K562 (cell line): ENCODE data around the gene FAM227A. TPM values are rescaled to one million over a fixed set of nuclear protein-coding genes. Genes with fewer than 3 reads are reported as not detected.

Source experiments
- ATAC-seq: fragments of 200-7000 bp; cut with Tn5 transposase; 3 replicates; pipeline ENCODE4 v1.9.1; 2020; ENCODE audit warnings: moderate library complexity
- BruUV-seq: library from RNA; stranded (reverse); fragments of 400-500 nt; replicated peaks from 2 replicates; lab custom pipeline; 2021; lab: Mats Ljungman, UMichigan
- CTCF ChIA-PET: fragments of 300-600 bp; formaldehyde crosslinking; extraction: SDS; loops from one replicate; lab custom pipeline; 2021; ENCODE audit warnings: low intra/inter-chr PET ratio; lab: Yijun Ruan, JAX
- POLR2A ChIA-PET: fragments of 300-600, 350-650 bp; sonication (Branson Sonifier 250); formaldehyde crosslinking; extraction: SDS; loops from one replicate; lab custom pipeline; 2021; ENCODE audit warnings: antibody characterized with exemption, inconsistent platforms; lab: Yijun Ruan, JAX
- DNase-seq, 4 experiments: peaks; one replicate each; pipeline versions ENCODE4 v3.0.0 to v3.0.0-alpha.2; 2011 to 2018; ENCODE audit warnings: low spot score in 3 of 4, mixed read lengths in 3 of 4; ENCODE audit errors: extremely low read depth in 1 of 4
- FAIRE-seq: peaks from 2 replicates; lab custom pipeline; 2011; peaks lifted over from hg19 to GRCh38; lab: Jason Lieb, UNC
- H2AFZ ChIP-seq: 2 replicates; pipeline ENCODE4 v1.6.0; 2011; ENCODE audit warnings: low read depth, low read length, control low read depth, inconsistent platforms
- H3K27ac ChIP-seq: fragments of 200-600 bp; 3 replicates; pipeline ENCODE4 v1.8.0; 2011; ENCODE audit warnings: low read depth, mild to moderate bottlenecking, control low read depth, inconsistent platforms, low read length, moderate library complexity, mixed read lengths; ENCODE audit errors: extremely low read depth
- H3K27me3 ChIP-seq, 2 experiments: fragments of 300-600 bp in 1 of 2; 2 replicates in 1 of 2; 3 replicates in 1 of 2; pipeline versions ENCODE4 v1.6.0 to v1.8.0; 2011; ENCODE audit warnings: inconsistent platforms in 2 of 2, low read length in 2 of 2, mild to moderate bottlenecking in 1 of 2, mixed read lengths in 1 of 2, moderate library complexity in 1 of 2; ENCODE audit not compliant: control insufficient read depth in 2 of 2, insufficient read depth in 2 of 2
- H3K36me3 ChIP-seq: fragments of 300-600 bp; 3 replicates; pipeline ENCODE4 v1.8.0; 2011; ENCODE audit warnings: mild to moderate bottlenecking, low read length, inconsistent platforms; ENCODE audit not compliant: control insufficient read depth, insufficient read depth
- H3K4me1 ChIP-seq, 2 experiments: fragments of 200-600 bp in 1 of 2; replicated peaks in 1 of 2; 2 replicates in 1 of 2; 3 replicates in 1 of 2; pipeline versions ENCODE4 v1.5.1 to v1.8.0; 2011; ENCODE audit warnings: inconsistent platforms in 2 of 2, low read length in 2 of 2, mild to moderate bottlenecking in 1 of 2, mixed read lengths in 1 of 2, moderate library complexity in 1 of 2; ENCODE audit not compliant: control insufficient read depth in 2 of 2, insufficient read depth in 2 of 2
- H3K4me2 ChIP-seq: 2 replicates; pipeline ENCODE4 v1.6.1; 2011; ENCODE audit warnings: low read length, control low read depth, inconsistent platforms, mixed read lengths; ENCODE audit not compliant: insufficient read depth
- H3K4me3 ChIP-seq: fragments of 200-600 bp; sonication (generic), shearing (Covaris generic); 2 replicates; pipeline ENCODE4 v1.5.1; 2016; ENCODE audit warnings: control low read depth, inconsistent platforms
- H3K79me2 ChIP-seq: fragments of 200-600 bp; 3 replicates; pipeline ENCODE4 v1.8.0; 2011; ENCODE audit warnings: low read length, inconsistent platforms; ENCODE audit not compliant: control insufficient read depth, insufficient read depth
- H3K9ac ChIP-seq, 2 experiments: 2 replicates each; pipeline versions ENCODE4 v1.6.0 to v1.6.1; 2011; ENCODE audit warnings: low read depth in 2 of 2, low read length in 2 of 2, control low read depth in 1 of 2, inconsistent platforms in 1 of 2, mild to moderate bottlenecking in 1 of 2, mixed read lengths in 1 of 2; ENCODE audit not compliant: insufficient read depth in 1 of 2
- H3K9me1 ChIP-seq: one replicate; pipeline ENCODE4 v1.6.0; 2011; ENCODE audit warnings: inconsistent platforms, mild to moderate bottlenecking, low read length, moderate library complexity; ENCODE audit not compliant: control insufficient read depth, insufficient read depth
- H3K9me3 ChIP-seq: replicated peaks from 2 replicates; pipeline ENCODE4 v1.5.1; 2011; ENCODE audit warnings: low read depth, low read length, inconsistent platforms; ENCODE audit not compliant: control insufficient read depth, insufficient read depth
- H4K20me1 ChIP-seq: replicated peaks from 2 replicates; pipeline ENCODE4 v1.6.1; 2011; ENCODE audit warnings: low read length, inconsistent platforms, mixed read lengths; ENCODE audit not compliant: control insufficient read depth, insufficient read depth
- HMBOX1 ChIP-seq: sonication (generic); IDR thresholded peaks from 2 replicates; pipeline ENCODE4 v1.6.1; 2016
- SNIP1 ChIP-seq: fragments of 450-650 bp; IDR thresholded peaks from 2 replicates; pipeline ENCODE4 v1.7.1; 2017; ENCODE audit warnings: low read depth, mild to moderate bottlenecking
- ZNF354B ChIP-seq: fragments of 250-450 bp; sonication (Bioruptor Pico); IDR thresholded peaks from 2 replicates; pipeline ENCODE4 v1.4.0; 2020
- WGBS: fragments of 100-300 bp; shearing (Covaris generic); methylation state at CpG from one replicate; pipeline ENCODE4 v1.1.6; 2016; ENCODE audit warnings: low coverage, mixed read lengths; ENCODE audit not compliant: insufficient coverage; ENCODE audit errors: missing lambda C conversion rate; 5-methylcytosine and 5-hydroxymethylcytosine counted together
- in situ Hi-C: fragments of 300-500 bp; cut with MboI; formaldehyde crosslinking; loops from 4 replicates; pipeline ENCODE4 v1.15.0; 2018; ENCODE audit warnings: inconsistent platforms, mixed read lengths
- intact Hi-C: fragments of 100-400 bp; cut with micrococcal nuclease; formaldehyde crosslinking; loops from 2 replicates; pipeline ENCODE4 v1.14.2; 2022
- polyA plus RNA-seq, 8 experiments: library from polyadenylated mRNA; depleted of rRNA in 4 of 8; stranded (reverse) in 5 of 8; unstranded in 3 of 8; fragments of >200 nt; fragmentation: Nextera tagmentation in 2 of 8; fragmentation: Illumina TruSeq in 1 of 8; extraction: Ambion mirVana in 2 of 8; extraction: Trizol in 1 of 8; gene quantifications; 2 replicates each; pipeline versions ENCODE4 v1.2.1 to v1.2.3, GENCODE V29; 2011 to 2014; ENCODE audit warnings: inconsistent platforms in 1 of 8, missing spikeins in 1 of 8
- total RNA-seq, 7 experiments: library from RNA; depleted of rRNA in 6 of 7; stranded (reverse); fragments of >200 nt in 6 of 7; fragmentation: Illumina TruSeq in 2 of 7; extraction: Trizol in 2 of 7; gene quantifications; 2 replicates each; pipeline versions ENCODE4 v1.2.1 to v1.2.3, GENCODE V29; 2011 to 2021; ENCODE audit warnings: low replicate concordance in 1 of 7
- TF ChIP-seq, protein P1 (sequence below): sonication (generic); formaldehyde crosslinking; IDR thresholded peaks from 2 replicates; pipeline ENCODE4 v1.8.0; 2022; ENCODE audit warnings: missing genetic modification reagents, mild to moderate bottlenecking, moderate library complexity, borderline replicate concordance

Gene FAM227A
- total and polyA plus RNA-seq, 9 of the 15 experiments (the other 6 are each of a cell fraction or from before 2014, with no cell fraction given) = 0.10 to 2.2 (median 0.83) TPM

GRCh38 chr22:38531251-38531938 lies 124.8 kb downstream of the FAM227A start:
- no peak overlapping the region for H3K9ac ChIP-seq
- FAIRE-seq (no peak), ATAC-seq (no peak), DNase-seq (no peak)
- H3K79me2 ChIP-seq = no peaks in the 10 kb centered on the region
- intact Hi-C loops (no loop called here), in situ Hi-C loops (no loop called here)
- no peaks in the 10 kb centered on the region for H3K9me1 ChIP-seq
- no peak overlapping the region for H3K4me2 ChIP-seq
- H3K4me3 ChIP-seq = no peak overlapping the region
- no peak for TF ChIP-seq ZNF354B (CRISPR knock-in tag)
- TF ChIP-seq HMBOX1 = peak; percentile 73
- TF ChIP-seq, protein P1, sequence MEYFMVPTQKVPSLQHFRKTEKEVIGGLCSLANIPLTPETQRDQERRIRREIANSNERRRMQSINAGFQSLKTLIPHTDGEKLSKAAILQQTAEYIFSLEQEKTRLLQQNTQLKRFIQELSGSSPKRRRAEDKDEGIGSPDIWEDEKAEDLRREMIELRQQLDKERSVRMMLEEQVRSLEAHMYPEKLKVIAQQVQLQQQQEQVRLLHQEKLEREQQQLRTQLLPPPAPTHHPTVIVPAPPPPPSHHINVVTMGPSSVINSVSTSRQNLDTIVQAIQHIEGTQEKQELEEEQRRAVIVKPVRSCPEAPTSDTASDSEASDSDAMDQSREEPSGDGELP (CRISPR knock-in tag) = no peak
- no peak for TF ChIP-seq SNIP1
- H4K20me1 ChIP-seq = no peaks in the 10 kb centered on the region
- no TSS peak for BruUV-seq
- H2AFZ ChIP-seq = peak overlapping the region; percentile 58
- no peaks in the 10 kb centered on the region for H3K9me3 ChIP-seq
- no peaks in the 10 kb centered on the region for H3K27me3 ChIP-seq
- H3K36me3 ChIP-seq = no peaks in the 10 kb centered on the region
- POLR2A ChIA-PET = interaction anchor here (1.2 kb wide), 2 partner anchors 15 to 60 kb away, joined by 4 to 6 read pairs; no protein-coding TSS in a partner anchor
- no peaks in the 10 kb centered on the region; a peak in 2 of 5 replicates for H3K4me1 ChIP-seq
- no peak overlapping the region for H3K27ac ChIP-seq
- WGBS = 50% methylated on average over 4 of the region's 4 CpGs
- CTCF ChIA-PET = no interaction called here

Other genes with a start within 250 kb of the FAM227A start
Only the 7 nearest of the 12 such genes appear.
- 13.4 and 15.1 TPM in 2 replicates for gene DMC1, start 86.2 kb downstream of the FAM227A start, total RNA-seq (2014; rRNA removed)
- gene DMC1, start 86.2 kb downstream of the FAM227A start, total RNA-seq (2014; rRNA removed; fragmentation: Illumina TruSeq; extraction: Trizol) = 11.4 and 11.7 TPM in 2 replicates
- gene DMC1, start 86.2 kb downstream of the FAM227A start, total RNA-seq (2015; rRNA removed; fragmentation: Illumina TruSeq; extraction: Trizol) = 12.1 and 14.5 TPM in 2 replicates
- gene DMC1, start 86.2 kb downstream of the FAM227A start, total RNA-seq (2021) = 5.2 and 5.5 TPM in 2 replicates
- gene DMC1, start 86.2 kb downstream of the FAM227A start, polyA plus RNA-seq (2011; rRNA removed) = 4.8 and 8.2 TPM in 2 replicates
- 9.8 and 11.9 TPM in 2 replicates for gene DMC1, start 86.2 kb downstream of the FAM227A start, polyA plus RNA-seq (2014; fragmentation: Illumina TruSeq; extraction: Trizol)
- 1 to 10 TPM; 8.4 to 8.7 TPM for gene DMC1, start 86.2 kb downstream of the FAM227A start, polyA plus RNA-seq (2014; fragmentation: Nextera tagmentation; extraction: Ambion mirVana)
- gene DMC1, start 86.2 kb downstream of the FAM227A start, polyA plus RNA-seq (2014; rRNA removed) = 55.5 and 73.8 TPM in 2 replicates
- 7.8 and 8.8 TPM in 2 replicates for gene CBY1, start 246 bp upstream of the FAM227A start, total RNA-seq (2014; rRNA removed)
- gene CBY1, start 246 bp upstream of the FAM227A start, total RNA-seq (2014; rRNA removed; fragmentation: Illumina TruSeq; extraction: Trizol) = 8.2 and 8.9 TPM in 2 replicates
- gene CBY1, start 246 bp upstream of the FAM227A start, total RNA-seq (2015; rRNA removed; fragmentation: Illumina TruSeq; extraction: Trizol) = 5.4 and 5.7 TPM in 2 replicates
- gene CBY1, start 246 bp upstream of the FAM227A start, total RNA-seq (2021) = 7.8 and 8.6 TPM in 2 replicates
- gene CBY1, start 246 bp upstream of the FAM227A start, polyA plus RNA-seq (2011; rRNA removed) = 17.0 and 18.4 TPM in 2 replicates
- 12.2 and 14.3 TPM in 2 replicates for gene CBY1, start 246 bp upstream of the FAM227A start, polyA plus RNA-seq (2014; fragmentation: Illumina TruSeq; extraction: Trizol)
- 10 to 100 TPM; 15.4 to 19.7 TPM for gene CBY1, start 246 bp upstream of the FAM227A start, polyA plus RNA-seq (2014; fragmentation: Nextera tagmentation; extraction: Ambion mirVana)
- gene CBY1, start 246 bp upstream of the FAM227A start, polyA plus RNA-seq (2014; rRNA removed) = 10.8 and 15.5 TPM in 2 replicates
- gene TOMM22, start 25.6 kb upstream of the FAM227A start, total RNA-seq (2014; rRNA removed) = 73.8 and 92.1 TPM in 2 replicates
- gene TOMM22, start 25.6 kb upstream of the FAM227A start, total RNA-seq (2014; rRNA removed; fragmentation: Illumina TruSeq; extraction: Trizol) = 78.6 and 87.9 TPM in 2 replicates
- 76.2 and 82.8 TPM in 2 replicates for gene TOMM22, start 25.6 kb upstream of the FAM227A start, total RNA-seq (2015; rRNA removed; fragmentation: Illumina TruSeq; extraction: Trizol)
- 101 and 108 TPM in 2 replicates for gene TOMM22, start 25.6 kb upstream of the FAM227A start, total RNA-seq (2021)
- gene TOMM22, start 25.6 kb upstream of the FAM227A start, polyA plus RNA-seq (2011; rRNA removed) = 46.9 and 49.6 TPM in 2 replicates
- gene TOMM22, start 25.6 kb upstream of the FAM227A start, polyA plus RNA-seq (2014; fragmentation: Illumina TruSeq; extraction: Trizol) = 97.6 and 101 TPM in 2 replicates
- 10 to 100 TPM; 25.8 to 36.3 TPM for gene TOMM22, start 25.6 kb upstream of the FAM227A start, polyA plus RNA-seq (2014; fragmentation: Nextera tagmentation; extraction: Ambion mirVana)
- 58.3 and 59.8 TPM in 2 replicates for gene TOMM22, start 25.6 kb upstream of the FAM227A start, polyA plus RNA-seq (2014; rRNA removed)
- gene JOSD1, start 44.6 kb upstream of the FAM227A start, total RNA-seq (2014; rRNA removed) = 28.0 and 33.9 TPM in 2 replicates
- 30.0 and 30.4 TPM in 2 replicates for gene JOSD1, start 44.6 kb upstream of the FAM227A start, total RNA-seq (2014; rRNA removed; fragmentation: Illumina TruSeq; extraction: Trizol)
- 26.0 and 26.7 TPM in 2 replicates for gene JOSD1, start 44.6 kb upstream of the FAM227A start, total RNA-seq (2015; rRNA removed; fragmentation: Illumina TruSeq; extraction: Trizol)
- gene JOSD1, start 44.6 kb upstream of the FAM227A start, total RNA-seq (2021) = 36.7 and 39.1 TPM in 2 replicates
- 31.6 and 31.8 TPM in 2 replicates for gene JOSD1, start 44.6 kb upstream of the FAM227A start, polyA plus RNA-seq (2011; rRNA removed)
- 33.0 and 34.1 TPM in 2 replicates for gene JOSD1, start 44.6 kb upstream of the FAM227A start, polyA plus RNA-seq (2014; fragmentation: Illumina TruSeq; extraction: Trizol)
- 1 to 10 TPM; 8.9 to 9.5 TPM for gene JOSD1, start 44.6 kb upstream of the FAM227A start, polyA plus RNA-seq (2014; fragmentation: Nextera tagmentation; extraction: Ambion mirVana)
- 30.4 and 30.7 TPM in 2 replicates for gene JOSD1, start 44.6 kb upstream of the FAM227A start, polyA plus RNA-seq (2014; rRNA removed)
- gene GTPBP1, start 49.6 kb upstream of the FAM227A start, total RNA-seq (2014; rRNA removed) = 24.4 and 25.0 TPM in 2 replicates
- 14.5 and 17.5 TPM in 2 replicates for gene GTPBP1, start 49.6 kb upstream of the FAM227A start, total RNA-seq (2014; rRNA removed; fragmentation: Illumina TruSeq; extraction: Trizol)
- 15.9 and 16.0 TPM in 2 replicates for gene GTPBP1, start 49.6 kb upstream of the FAM227A start, total RNA-seq (2015; rRNA removed; fragmentation: Illumina TruSeq; extraction: Trizol)
- gene GTPBP1, start 49.6 kb upstream of the FAM227A start, total RNA-seq (2021) = 43.0 and 53.2 TPM in 2 replicates
- 23.3 and 38.4 TPM in 2 replicates for gene GTPBP1, start 49.6 kb upstream of the FAM227A start, polyA plus RNA-seq (2011; rRNA removed)
- gene GTPBP1, start 49.6 kb upstream of the FAM227A start, polyA plus RNA-seq (2014; fragmentation: Illumina TruSeq; extraction: Trizol) = 30.6 and 38.6 TPM in 2 replicates
- under 1 TPM; 0.83 to 0.95 TPM for gene GTPBP1, start 49.6 kb upstream of the FAM227A start, polyA plus RNA-seq (2014; fragmentation: Nextera tagmentation; extraction: Ambion mirVana)
- gene GTPBP1, start 49.6 kb upstream of the FAM227A start, polyA plus RNA-seq (2014; rRNA removed) = 30.9 and 32.6 TPM in 2 replicates
- 31.0 and 42.6 TPM in 2 replicates for gene SUN2, start 99.6 kb upstream of the FAM227A start, total RNA-seq (2014; rRNA removed)
- gene SUN2, start 99.6 kb upstream of the FAM227A start, total RNA-seq (2014; rRNA removed; fragmentation: Illumina TruSeq; extraction: Trizol) = 5.2 and 7.1 TPM in 2 replicates
- 18.2 and 19.5 TPM in 2 replicates for gene SUN2, start 99.6 kb upstream of the FAM227A start, total RNA-seq (2015; rRNA removed; fragmentation: Illumina TruSeq; extraction: Trizol)
- 37.2 and 38.8 TPM in 2 replicates for gene SUN2, start 99.6 kb upstream of the FAM227A start, total RNA-seq (2021)
- gene SUN2, start 99.6 kb upstream of the FAM227A start, polyA plus RNA-seq (2011; rRNA removed) = 16.7 and 26.9 TPM in 2 replicates
- gene SUN2, start 99.6 kb upstream of the FAM227A start, polyA plus RNA-seq (2014; fragmentation: Illumina TruSeq; extraction: Trizol) = 13.8 and 22.6 TPM in 2 replicates
- gene SUN2, start 99.6 kb upstream of the FAM227A start, polyA plus RNA-seq (2014; fragmentation: Nextera tagmentation; extraction: Ambion mirVana) = under 1 TPM; 0.11 to 0.21 TPM
- 27.8 and 31.5 TPM in 2 replicates for gene SUN2, start 99.6 kb upstream of the FAM227A start, polyA plus RNA-seq (2014; rRNA removed)
- 5.2 and 7.5 TPM in 2 replicates for gene DNAL4, start 137.8 kb upstream of the FAM227A start, total RNA-seq (2014; rRNA removed)
- gene DNAL4, start 137.8 kb upstream of the FAM227A start, total RNA-seq (2014; rRNA removed; fragmentation: Illumina TruSeq; extraction: Trizol) = 4.2 and 4.7 TPM in 2 replicates
- gene DNAL4, start 137.8 kb upstream of the FAM227A start, total RNA-seq (2015; rRNA removed; fragmentation: Illumina TruSeq; extraction: Trizol) = 4.7 and 5.6 TPM in 2 replicates
- 5.9 and 6.1 TPM in 2 replicates for gene DNAL4, start 137.8 kb upstream of the FAM227A start, total RNA-seq (2021)
- gene DNAL4, start 137.8 kb upstream of the FAM227A start, polyA plus RNA-seq (2011; rRNA removed) = 6.9 and 8.9 TPM in 2 replicates
- 9.4 and 11.3 TPM in 2 replicates for gene DNAL4, start 137.8 kb upstream of the FAM227A start, polyA plus RNA-seq (2014; fragmentation: Illumina TruSeq; extraction: Trizol)
- under 1 TPM; 0.20 to 0.70 TPM for gene DNAL4, start 137.8 kb upstream of the FAM227A start, polyA plus RNA-seq (2014; fragmentation: Nextera tagmentation; extraction: Ambion mirVana)
- gene DNAL4, start 137.8 kb upstream of the FAM227A start, polyA plus RNA-seq (2014; rRNA removed) = 7.8 and 8.3 TPM in 2 replicates